ENCODE data around the gene LRTM2. TPM values are rescaled to one million over a fixed set of nuclear protein-coding genes. Genes with fewer than 3 reads are reported as not detected.
"Not testable (repeated sequence)": the region's sequence is repeated elsewhere in the genome, so short reads cannot be mapped to it uniquely, and the experiment has no call there.

The LRTM2 gene
- total and polyA plus RNA-seq, 8 donors = not detected

- no peak for DNase-seq
- Histone ChIP-seq H3K4me3 (no peak overlapping the region), H3K27ac (no peak overlapping the region), H3K9me3 (no peaks in the 10 kb centered on the region), H3K36me3 (no peaks in the 10 kb centered on the region), H3K27me3 (peaks cover 4 to 46% of the 10 kb centered on the region in 2 donors), H3K4me1 (peaks cover 0 to 40% of the 10 kb centered on the region in 2 donors)
- TF ChIP-seq CTCF (IDR thresholded peaks at IDR 0.05) = no peak
- ATAC-seq = no peak
- intact Hi-C loops (cut with DNase I) = no loop called here
Measured at GRCh38 chr12:1815108-1815507, 5.3 kb upstream of the LRTM2 start.

- Histone ChIP-seq H3K9me3 (no peaks in the 10 kb centered on the region), H3K4me1 (peaks cover 0 to 32% of the 10 kb centered on the region in 2 donors), H3K27ac (no peak overlapping the region), H3K4me3 (no peak overlapping the region), H3K27me3 (peaks cover 13 to 51% of the 10 kb centered on the region in 2 donors), H3K36me3 (no peaks in the 10 kb centered on the region)
- no peak for ATAC-seq
- intact Hi-C loops (cut with DNase I) = no loop called here
- DNase-seq = no peak
- TF ChIP-seq CTCF (IDR thresholded peaks at IDR 0.05) = no peak
Measured at GRCh38 chr12:1815814-1816729, 4.3 kb upstream of the LRTM2 start.

GRCh38 chr12:1816730-1817348 is 3.5 kb upstream of the LRTM2 start:
- ATAC-seq = no peak
- intact Hi-C loops (cut with DNase I) = no loop called here
- TF ChIP-seq CTCF (IDR thresholded peaks at IDR 0.05) = no peak
- Histone ChIP-seq H3K4me3 (no peak overlapping the region), H3K27ac (no peak overlapping the region), H3K9me3 (no peaks in the 10 kb centered on the region), H3K36me3 (no peaks in the 10 kb centered on the region), H3K4me1 (peaks cover 0 to 26% of the 10 kb centered on the region in 2 donors), H3K27me3 (peaks cover 21 to 54% of the 10 kb centered on the region in 2 donors)
- DNase-seq = no peak

- H3K9me3 ChIP-seq; H3K4me3 ChIP-seq; intact Hi-C loops (cut with DNase I); ATAC-seq; H3K27ac ChIP-seq; H3K36me3 ChIP-seq; DNase-seq: not testable (repeated sequence)
- Histone ChIP-seq H3K4me1 (peaks cover 0 to 17% of the 10 kb centered on the region in 2 donors), H3K27me3 (peaks cover 32 to 65% of the 10 kb centered on the region in 2 donors)
Measured at GRCh38 chr12:1817928-1818327, 2.4 kb upstream of the LRTM2 start.

- Histone ChIP-seq H3K4me1 (peaks cover 0 to 6% of the 10 kb centered on the region in 2 donors), H3K27ac (no peak overlapping the region), H3K9me3 (no peaks in the 10 kb centered on the region), H3K4me3 (no peak overlapping the region), H3K27me3 (peaks cover 33 to 76% of the 10 kb centered on the region in 2 donors), H3K36me3 (no peaks in the 10 kb centered on the region)
- DNase-seq (no peak), ATAC-seq (no peak)
- intact Hi-C loops (cut with DNase I) = no loop called here
- TF ChIP-seq CTCF (IDR thresholded peaks at IDR 0.05) = no peak
Measured at GRCh38 chr12:1819050-1819449, 1.3 kb upstream of the LRTM2 start.

Measured in left lung (tissue), 10 donors.